Thymus (tissue), 11 donors: ENCODE measurements around the gene C1QTNF4. TPM values are rescaled to one million over a fixed set of nuclear protein-coding genes. Genes with fewer than 3 reads are reported as not detected.

Source experiments
- DNase-seq, 9 donors: peaks; one replicate each; pipeline ENCODE4 v3.0.0-alpha.2; 2013; ENCODE audit warnings: low spot score in 9 of 9, low read depth in 6 of 9, missing footprints in 1 of 9
- H3K27ac ChIP-seq, 2 donors: one replicate each; pipeline ENCODE4 v1.5.1; 2013; ENCODE audit warnings: control low read depth in 1 of 2, low read depth in 1 of 2, low read length in 1 of 2, mild to moderate bottlenecking in 1 of 2, moderate library complexity in 1 of 2
- H3K27me3 ChIP-seq, 2 donors: one replicate each; pipeline ENCODE4 v1.5.1; 2013; ENCODE audit warnings: low read length in 1 of 2; ENCODE audit not compliant: control insufficient read depth in 2 of 2, insufficient read depth in 1 of 2
- H3K36me3 ChIP-seq, 2 donors: one replicate each; pipeline ENCODE4 v1.5.1; 2013; ENCODE audit warnings: low read length in 1 of 2, mild to moderate bottlenecking in 1 of 2, moderate library complexity in 1 of 2; ENCODE audit not compliant: control insufficient read depth in 2 of 2, insufficient read depth in 2 of 2
- H3K4me1 ChIP-seq, 2 donors: one replicate each; pipeline ENCODE4 v1.5.1; 2013; ENCODE audit warnings: low read length in 2 of 2; ENCODE audit not compliant: control insufficient read depth in 2 of 2, insufficient read depth in 2 of 2
- H3K4me3 ChIP-seq, 2 donors: one replicate each; pipeline ENCODE4 v1.5.1; 2013; ENCODE audit warnings: low read length in 2 of 2, control low read depth in 1 of 2, mild to moderate bottlenecking in 1 of 2
- H3K9me3 ChIP-seq, 2 donors: one replicate each; pipeline ENCODE4 v1.5.1; 2013; ENCODE audit warnings: low read length in 1 of 2, mild to moderate bottlenecking in 1 of 2; ENCODE audit not compliant: control insufficient read depth in 2 of 2, insufficient read depth in 1 of 2
- WGBS: extraction: QIAGEN DNeasy Blood & Tissue Kit; methylation state at CpG from one replicate; pipeline ENCODE4 v1.1.7; 2013; 5-methylcytosine and 5-hydroxymethylcytosine counted together
- polyA plus RNA-seq: library from polyadenylated mRNA; stranded (reverse); fragments of 200-250 nt; gene quantifications from one replicate; pipeline ENCODE4 v1.2.3, GENCODE V29; 2013
- total RNA-seq: library from RNA; stranded (reverse); fragments of 120-200 nt; gene quantifications from one replicate; pipeline ENCODE4 v1.2.4, GENCODE V29; 2013
- donor health status: healthy.

The C1QTNF4 gene
- total and polyA plus RNA-seq, 2 donors, result 1.3 to 2.6 TPM

GRCh38 chr11:47620836-47621378, 26.7 kb upstream of the C1QTNF4 start:
- Histone ChIP-seq H3K4me3 (no peak overlapping the region), H3K9me3 (no peaks in the 10 kb centered on the region), H3K36me3 (peaks cover 23 to 64% of the 10 kb centered on the region in 2 donors), H3K27me3 (no peaks in the 10 kb centered on the region), H3K4me1 (no peaks in the 10 kb centered on the region), H3K27ac (no peak overlapping the region)
- WGBS, result 96% methylated on average over 2 of the region's 2 CpGs
- DNase-seq, result no peak

- WGBS, result 45% methylated on average over 3 of the region's 3 CpGs
- no peaks in the 10 kb centered on the region for H3K4me1 ChIP-seq
- no peak overlapping the region for H3K27ac ChIP-seq
- no peaks in the 10 kb centered on the region for H3K27me3 ChIP-seq
- DNase-seq, result no peak
- peaks cover 13 to 43% of the 10 kb centered on the region in 2 donors for H3K36me3 ChIP-seq
- no peak overlapping the region for H3K4me3 ChIP-seq
- H3K9me3 ChIP-seq, result no peaks in the 10 kb centered on the region
These were observed 23.2 kb upstream of the C1QTNF4 start for GRCh38 chr11:47617417-47617809.

GRCh38 chr11:47616726-47617416, 22.7 kb upstream of the C1QTNF4 start:
- H3K27me3 ChIP-seq, result no peaks in the 10 kb centered on the region
- peak in 3 of 9 donors; percentile 19 to 53 (median 40) for DNase-seq
- H3K4me1 ChIP-seq, result no peaks in the 10 kb centered on the region
- H3K36me3 ChIP-seq, result peaks cover 12 to 37% of the 10 kb centered on the region in 2 donors
- WGBS, result 87% methylated on average over 10 of the region's 10 CpGs
- no peak overlapping the region for H3K27ac ChIP-seq
- no peak overlapping the region for H3K4me3 ChIP-seq
- no peaks in the 10 kb centered on the region for H3K9me3 ChIP-seq

GRCh38 chr11:47615249-47615648, 21.0 kb upstream of the C1QTNF4 start:
- Histone ChIP-seq H3K27ac (no peak overlapping the region), H3K9me3 (no peaks in the 10 kb centered on the region), H3K36me3 (peaks cover 11 to 30% of the 10 kb centered on the region in 2 donors), H3K27me3 (no peaks in the 10 kb centered on the region), H3K4me3 (no peak overlapping the region), H3K4me1 (no peaks in the 10 kb centered on the region)
- DNase-seq, result no peak

- H3K4me1 ChIP-seq, result no peaks in the 10 kb centered on the region
- no peaks in the 10 kb centered on the region for H3K27me3 ChIP-seq
- H3K27ac ChIP-seq, result no peak overlapping the region
- H3K4me3 ChIP-seq, result no peak overlapping the region
- DNase-seq, result no peak
- H3K9me3 ChIP-seq, result no peaks in the 10 kb centered on the region
- 43% methylated on average over 6 of the region's 6 CpGs for WGBS
- peaks cover 6 to 7% of the 10 kb centered on the region in 2 donors for H3K36me3 ChIP-seq
These were observed 17.2 kb upstream of the C1QTNF4 start for GRCh38 chr11:47611348-47611794.

- WGBS, result 72% methylated on average over 3 of the region's 3 CpGs
- no peak for DNase-seq
- Histone ChIP-seq H3K36me3 (peaks cover 6 to 7% of the 10 kb centered on the region in 2 donors), H3K27ac (no peak overlapping the region), H3K27me3 (no peaks in the 10 kb centered on the region), H3K4me1 (no peaks in the 10 kb centered on the region), H3K4me3 (no peak overlapping the region), H3K9me3 (no peaks in the 10 kb centered on the region)
These were observed 15.5 kb upstream of the C1QTNF4 start for GRCh38 chr11:47609675-47610074.

GRCh38 chr11:47607380-47607779, 13.2 kb upstream of the C1QTNF4 start:
- WGBS, result 95% methylated on average over 7 of the region's 7 CpGs

GRCh38 chr11:47606731-47607130, 12.5 kb upstream of the C1QTNF4 start:
- DNase-seq, result no peak
- WGBS, result 52% methylated on average over 5 of the region's 5 CpGs
- no peaks in the 10 kb centered on the region for H3K4me1 ChIP-seq
- no peak overlapping the region for H3K4me3 ChIP-seq
- H3K9me3 ChIP-seq, result no peaks in the 10 kb centered on the region
- no peak overlapping the region for H3K27ac ChIP-seq
- H3K36me3 ChIP-seq, result peaks cover 6 to 7% of the 10 kb centered on the region in 2 donors
- no peaks in the 10 kb centered on the region for H3K27me3 ChIP-seq

More at GRCh38 chr11:47607380-47607779, 13.2 kb upstream of the C1QTNF4 start:
- DNase-seq, result no peak
- Histone ChIP-seq H3K4me3 (no peak overlapping the region), H3K27me3 (no peaks in the 10 kb centered on the region), H3K36me3 (peaks cover 6 to 7% of the 10 kb centered on the region in 2 donors), H3K4me1 (no peaks in the 10 kb centered on the region), H3K27ac (no peak overlapping the region), H3K9me3 (no peaks in the 10 kb centered on the region)

- 97% methylated on average over 3 of the region's 3 CpGs for WGBS
- H3K27ac ChIP-seq, result no peak overlapping the region
- DNase-seq, result no peak
- no peak overlapping the region for H3K4me3 ChIP-seq
- H3K9me3 ChIP-seq, result no peaks in the 10 kb centered on the region
- H3K36me3 ChIP-seq, result peaks cover under 1 to 4% of the 10 kb centered on the region in 2 donors
- no peaks in the 10 kb centered on the region for H3K4me1 ChIP-seq
- H3K27me3 ChIP-seq, result no peaks in the 10 kb centered on the region
These were observed 11.7 kb upstream of the C1QTNF4 start for GRCh38 chr11:47605921-47606320.
